Measurements from ENCODE around the gene DRD4. TPM values are rescaled to one million over a fixed set of nuclear protein-coding genes. Genes with fewer than 3 reads are reported as not detected.

Gene DRD4
- total RNA-seq, result 0.68 TPM

DNA sequence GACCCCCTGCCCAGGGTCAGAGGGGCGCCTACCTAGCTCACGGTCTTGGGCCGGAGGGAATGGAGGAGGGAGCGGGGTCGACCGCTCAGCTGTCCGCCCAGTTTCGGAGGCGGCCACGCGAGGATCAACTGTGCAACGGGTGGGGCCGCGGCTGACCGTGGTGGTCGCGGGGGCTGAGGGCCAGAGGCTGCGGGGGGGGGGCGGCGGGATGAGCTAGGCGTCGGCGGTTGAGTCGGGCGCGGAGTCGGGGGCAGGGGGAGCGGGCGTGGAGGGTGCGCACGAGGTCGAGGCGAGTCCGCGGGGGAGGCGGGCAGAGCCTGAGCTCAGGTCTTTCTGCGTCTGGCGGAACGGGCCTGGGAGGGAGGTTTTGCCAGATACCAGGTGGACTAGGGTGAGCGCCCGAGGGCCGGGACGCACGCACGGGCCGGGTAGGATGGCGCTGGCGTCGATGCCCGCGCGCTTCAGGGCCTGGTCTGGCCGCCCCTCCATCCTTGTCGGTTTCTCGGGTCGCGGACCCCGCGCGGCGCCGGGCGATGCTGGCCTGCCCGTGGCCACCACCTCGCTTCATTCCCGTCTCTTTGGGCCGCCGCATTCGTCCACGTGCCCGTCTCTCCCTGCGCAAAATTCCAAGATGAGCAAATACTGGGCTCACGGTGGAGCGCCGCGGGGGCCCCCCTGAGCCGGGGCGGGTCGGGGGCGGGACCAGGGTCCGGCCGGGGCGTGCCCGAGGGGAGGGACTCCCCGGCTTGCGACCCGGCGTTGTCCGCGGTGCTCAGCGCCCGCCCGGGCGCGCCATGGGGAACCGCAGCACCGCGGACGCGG, at the start of gene DRD4:
Gene DRD4 (plus strand): TSS at position 759 of the 822 bp plus-strand sequence. CDS start 36 bp downstream, at position 795.
- no peak for DNase-seq (ENCODE audit: low spot score)
- ATAC-seq, result peak; percentile 51

DNA sequence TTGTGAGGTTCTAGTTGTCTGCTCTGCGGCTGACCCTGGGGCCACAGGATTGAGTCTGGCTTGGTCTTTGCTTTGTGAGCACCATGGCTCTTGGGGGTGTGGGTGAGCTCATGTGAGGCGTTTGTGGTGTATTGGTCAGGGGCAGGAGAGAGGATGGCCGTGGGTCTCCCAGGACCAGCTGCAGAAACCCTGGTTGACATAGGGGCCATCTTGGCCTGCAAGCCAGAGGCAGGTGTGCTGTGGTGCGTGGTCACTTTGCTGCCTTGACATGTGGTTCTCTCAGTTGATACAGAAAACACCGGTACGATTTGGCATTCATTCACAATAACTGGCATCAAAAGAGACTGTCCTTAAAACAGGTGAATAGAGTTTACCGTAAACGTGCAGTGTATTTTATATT, 49.5 kb upstream of the DRD4 start:
- ATAC-seq, result peak; percentile 44
- DNase-seq (ENCODE audit: low spot score), result no peak

DNA sequence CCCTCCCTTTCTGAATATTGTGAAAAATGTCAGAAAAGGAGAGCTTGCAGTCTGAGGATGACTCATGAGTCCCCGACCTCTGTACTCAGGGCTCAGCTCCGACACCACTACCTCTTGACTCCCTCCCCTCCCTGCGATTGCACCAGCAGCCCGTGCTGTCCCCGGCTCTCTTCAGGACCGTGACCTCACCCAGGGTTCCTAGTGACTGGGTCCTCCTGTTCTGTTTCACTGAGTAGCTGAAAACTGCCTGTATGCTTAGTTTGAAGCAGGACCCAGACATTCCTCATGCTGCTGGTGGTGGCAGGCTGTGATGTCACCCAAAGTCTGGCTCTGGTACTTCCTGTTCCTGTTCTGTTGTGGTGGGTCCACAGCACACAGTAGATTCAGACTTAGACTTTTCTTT, 49.1 kb upstream of the DRD4 start:
- DNase-seq (ENCODE audit: low spot score) (peak; percentile 92), ATAC-seq (peak; percentile 92)

GRCh38 chr11:589798-590197, 47.3 kb upstream of the DRD4 start:
- DNase-seq (ENCODE audit: low spot score) (no peak), ATAC-seq (no peak)

DNA sequence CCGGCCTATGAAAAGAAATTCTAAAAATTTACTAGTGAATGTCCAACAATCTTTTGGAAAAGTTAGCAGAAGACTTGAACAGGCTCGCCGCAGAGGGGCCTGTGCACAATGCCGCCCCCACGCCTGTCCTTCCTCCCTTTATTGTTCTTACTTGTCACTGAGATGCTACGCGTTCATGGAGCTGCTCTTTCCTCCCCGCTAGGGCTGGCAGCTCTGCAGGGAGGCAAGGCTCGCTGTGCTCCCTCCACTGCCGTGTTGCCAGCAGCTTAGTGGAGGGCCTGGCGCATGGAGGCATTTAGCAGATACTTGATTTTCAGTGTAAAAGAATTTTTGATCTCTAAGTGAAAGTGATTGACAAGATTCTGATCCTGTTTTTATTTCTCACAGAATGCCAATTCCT, 46.1 kb upstream of the DRD4 start:
- ATAC-seq, result no peak
- DNase-seq (ENCODE audit: low spot score), result no peak

- ATAC-seq (no peak), DNase-seq (ENCODE audit: low spot score) (no peak)
These were observed 44.6 kb upstream of the DRD4 start for GRCh38 chr11:592501-592900.

DNA sequence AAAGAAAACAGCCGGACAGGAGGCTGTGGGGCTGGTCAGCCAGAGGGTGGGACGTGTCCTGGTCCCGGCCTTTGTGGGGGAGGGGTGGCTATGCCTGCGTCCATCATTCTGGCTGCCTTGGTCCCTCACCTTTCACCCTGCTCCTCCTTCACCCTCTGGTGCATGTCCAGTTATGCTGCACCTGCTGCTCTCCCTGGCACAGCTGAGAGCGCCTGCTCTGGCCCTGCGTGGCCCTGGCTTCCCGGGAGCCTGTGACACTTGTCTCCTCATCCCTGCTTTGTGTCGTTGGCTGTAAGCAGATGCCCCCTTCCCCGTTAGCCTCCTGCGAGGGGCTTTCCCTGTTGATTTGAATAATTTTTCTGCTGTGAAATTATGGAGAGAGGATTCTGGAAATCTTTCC, 44.2 kb upstream of the DRD4 start:
- ATAC-seq (no peak), DNase-seq (ENCODE audit: low spot score) (no peak)

- DNase-seq (ENCODE audit: low spot score), result no peak
- no peak for ATAC-seq
These were observed 43.7 kb upstream of the DRD4 start for GRCh38 chr11:593347-593746.

- DNase-seq (ENCODE audit: low spot score) (no peak), ATAC-seq (no peak)
These were observed 41.7 kb upstream of the DRD4 start for GRCh38 chr11:595400-595799.

DNA sequence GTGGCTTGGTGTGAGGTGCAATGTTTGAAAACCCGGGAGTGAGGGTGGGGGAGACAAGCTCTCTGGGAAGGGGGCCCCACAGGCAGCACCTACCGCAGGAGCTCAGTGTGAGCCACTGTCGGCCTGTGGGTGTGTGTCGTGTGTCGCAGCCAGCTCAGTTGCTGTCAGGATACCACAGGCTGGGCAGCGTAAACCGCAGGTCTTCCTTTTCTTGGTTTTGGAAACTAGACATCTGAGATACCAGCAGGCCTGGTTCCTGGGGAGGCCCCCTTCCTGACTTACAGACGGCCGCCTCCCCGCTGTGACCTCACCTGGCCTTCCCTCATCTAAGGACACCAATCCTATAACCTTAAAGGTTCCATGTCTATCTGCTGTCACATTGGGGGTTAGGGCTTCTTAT, 40.7 kb upstream of the DRD4 start:
- DNase-seq (ENCODE audit: low spot score) (no peak), ATAC-seq (no peak)

DNA sequence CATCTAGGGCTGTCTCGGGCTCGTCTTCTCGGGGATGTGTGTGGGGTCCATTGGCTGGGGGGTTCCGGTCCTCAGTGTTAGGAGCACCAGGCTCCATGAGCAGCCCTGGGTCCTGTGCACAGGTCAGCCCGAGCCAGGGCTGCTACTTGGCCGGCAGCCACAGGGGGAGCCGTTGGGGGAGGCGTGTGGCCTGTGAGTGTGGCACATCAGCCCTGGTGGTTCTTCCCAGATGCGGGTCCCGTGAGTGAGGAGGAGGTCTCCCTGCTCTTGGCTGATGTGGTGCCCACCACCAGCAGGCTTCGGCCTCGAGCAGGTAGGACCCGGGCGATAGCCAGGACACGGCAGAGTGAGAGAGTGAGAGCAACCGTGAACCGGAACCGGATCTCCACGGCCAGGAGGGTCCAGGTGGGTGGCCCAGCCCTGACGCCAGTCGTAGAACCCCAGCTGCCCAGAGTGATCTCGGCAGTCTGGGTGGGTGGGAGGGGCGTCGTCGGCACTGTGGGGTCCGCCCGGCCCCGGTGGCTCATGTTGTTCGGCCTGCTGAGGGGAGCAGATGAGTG, 39.8 kb upstream of the DRD4 start:
- ATAC-seq (no peak), DNase-seq (ENCODE audit: low spot score) (no peak)

GRCh38 chr11:598005-598680, 38.9 kb upstream of the DRD4 start:
- DNase-seq (ENCODE audit: low spot score) (no peak), ATAC-seq (no peak)

GRCh38 chr11:601573-602245, 35.4 kb upstream of the DRD4 start:
- no peak for ATAC-seq
- no peak for DNase-seq (ENCODE audit: low spot score)

DNA sequence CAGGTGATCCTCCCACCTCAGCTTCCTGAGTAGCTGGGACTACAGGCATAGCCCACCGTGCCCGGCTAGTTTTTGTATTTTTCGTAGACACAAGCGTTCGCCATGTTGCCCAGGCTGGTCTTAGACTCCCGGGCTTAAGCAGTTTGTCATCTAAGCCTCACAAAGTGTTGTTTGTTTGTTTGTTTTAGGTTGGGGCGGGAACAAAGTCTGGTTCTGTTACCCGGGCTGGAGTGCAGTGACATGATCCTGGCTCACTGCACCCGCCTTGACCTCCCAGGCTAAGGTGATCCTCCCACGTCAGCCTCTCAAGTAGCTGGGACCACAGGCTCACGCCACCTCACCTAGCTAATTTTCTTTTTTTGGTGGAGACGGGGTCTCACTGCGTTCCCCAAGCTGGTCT, 33.9 kb upstream of the DRD4 start:
- ATAC-seq (peak; percentile 9), DNase-seq (ENCODE audit: low spot score) (no peak)

DNA sequence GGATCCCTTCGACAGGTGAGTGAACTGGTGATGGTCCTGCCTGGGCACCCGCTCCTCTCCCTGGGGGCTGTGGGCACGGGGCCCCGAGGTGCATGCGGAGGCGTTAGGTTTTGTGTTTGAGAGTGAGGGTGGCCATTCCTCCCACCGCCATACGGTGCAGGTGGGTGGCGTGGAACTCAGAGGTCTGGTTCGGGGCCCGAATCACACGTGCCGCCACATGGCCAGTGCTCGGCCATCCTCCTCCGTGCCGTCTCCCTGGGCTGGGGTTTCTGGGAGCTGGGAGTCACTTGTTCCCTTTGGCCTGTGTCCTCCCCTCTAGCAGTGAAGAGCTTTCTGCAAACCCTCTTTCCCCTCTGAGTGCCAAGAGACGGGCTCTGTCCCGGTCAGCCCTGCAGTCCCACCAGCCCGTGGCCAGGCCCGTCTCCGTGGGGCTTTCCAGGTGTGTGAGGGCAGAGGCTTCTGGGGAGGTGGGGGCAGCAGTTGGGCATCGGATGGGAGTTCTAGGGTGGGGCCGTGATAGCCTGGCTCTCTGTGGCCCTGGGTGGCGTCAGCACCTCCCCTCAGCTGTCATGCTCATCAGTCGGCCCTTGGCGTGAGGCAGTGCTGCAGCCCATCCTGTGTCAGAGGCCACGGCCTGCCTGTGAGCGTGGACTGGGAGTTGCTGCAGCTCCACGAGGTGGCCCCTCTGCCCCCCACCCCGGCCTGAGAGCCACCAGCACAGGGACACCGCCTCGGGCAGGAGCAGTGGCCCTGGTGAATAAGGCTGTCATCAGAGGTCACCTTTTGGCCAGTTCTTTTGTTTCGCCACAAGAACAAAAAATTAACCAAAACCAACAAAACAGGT, 31.6 kb upstream of the DRD4 start:
- ATAC-seq, result peak; percentile 16
- DNase-seq (ENCODE audit: low spot score), result no peak

- DNase-seq (ENCODE audit: low spot score) (peak; percentile 90), ATAC-seq (peak; percentile 82)
These were observed 30.8 kb upstream of the DRD4 start for GRCh38 chr11:606245-606644.

DNA sequence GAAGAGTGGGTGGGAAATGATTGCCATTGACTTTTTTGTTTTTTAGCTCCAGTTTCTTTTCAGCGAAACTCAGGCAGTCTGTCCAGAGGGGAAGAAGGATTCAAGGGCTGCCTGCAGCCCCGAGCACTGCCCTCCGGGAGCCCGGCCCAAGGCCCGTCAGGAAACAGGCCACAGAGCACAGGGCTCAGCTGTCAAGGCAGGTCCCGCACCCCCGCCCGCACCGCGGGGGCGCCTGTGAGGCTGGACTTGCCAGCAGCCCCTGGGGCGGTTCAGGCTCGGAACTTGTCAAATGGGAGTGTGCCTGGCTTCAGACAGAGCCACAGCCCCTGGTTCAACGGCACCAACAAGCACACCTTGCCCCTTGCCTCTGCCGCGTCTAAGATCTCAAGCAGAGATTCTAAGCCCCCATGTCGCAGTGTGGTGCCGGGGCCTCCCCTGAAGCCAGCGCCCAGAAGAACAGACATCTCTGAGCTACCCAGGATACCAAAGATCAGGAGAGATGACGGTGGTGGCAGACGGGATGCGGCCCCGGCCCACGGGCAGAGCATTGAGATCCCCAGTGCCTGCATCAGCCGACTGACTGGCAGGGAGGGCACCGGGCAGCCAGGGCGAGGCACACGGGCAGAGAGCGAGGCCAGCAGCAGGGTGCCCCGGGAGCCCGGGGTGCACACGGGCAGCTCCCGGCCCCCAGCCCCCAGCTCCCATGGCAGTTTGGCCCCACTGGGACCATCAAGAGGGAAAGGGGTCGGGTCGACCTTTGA, 29.9 kb upstream of the DRD4 start:
- DNase-seq (ENCODE audit: low spot score) (no peak), ATAC-seq (no peak)

DNA sequence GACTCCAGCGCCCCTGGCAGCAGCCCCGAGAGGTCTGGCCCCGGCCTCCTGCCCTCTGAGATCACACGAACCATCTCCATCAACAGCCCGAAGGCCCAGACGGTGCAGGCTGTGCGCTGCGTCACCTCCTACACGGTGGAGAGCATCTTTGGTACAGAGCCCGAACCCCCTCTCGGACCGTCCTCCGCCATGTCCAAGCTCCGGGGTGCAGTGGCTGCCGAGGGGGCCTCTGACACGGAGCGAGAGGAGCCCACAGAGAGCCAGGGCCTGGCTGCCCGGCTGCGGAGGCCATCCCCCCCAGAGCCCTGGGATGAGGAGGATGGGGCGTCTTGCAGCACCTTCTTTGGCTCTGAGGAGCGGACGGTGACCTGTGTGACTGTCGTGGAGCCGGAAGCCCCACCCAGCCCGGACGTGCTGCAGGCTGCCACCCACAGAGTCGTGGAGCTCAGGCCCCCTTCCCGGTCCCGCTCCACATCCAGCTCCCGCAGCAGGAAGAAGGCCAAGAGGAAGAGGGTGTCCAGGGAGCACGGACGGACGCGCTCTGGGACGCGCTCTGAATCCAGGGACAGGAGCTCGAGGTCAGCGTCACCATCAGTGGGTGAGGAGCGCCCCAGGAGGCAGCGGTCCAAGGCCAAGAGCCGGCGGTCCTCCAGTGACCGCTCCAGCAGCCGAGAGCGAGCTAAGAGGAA, 29.0 kb upstream of the DRD4 start:
- ATAC-seq (no peak), DNase-seq (ENCODE audit: low spot score) (no peak)

GRCh38 chr11:608791-609251, 28.2 kb upstream of the DRD4 start:
- no peak for ATAC-seq
- no peak for DNase-seq (ENCODE audit: low spot score)

All from left lobe of liver (tissue), 2 donors.